ENCODE results near the gene TSGA10IP. TPM values are rescaled to one million over a fixed set of nuclear protein-coding genes. Genes with fewer than 3 reads are reported as not detected.

The TSGA10IP gene
- polyA plus RNA-seq, 1 experiment, result not detected

GRCh38 chr11:65953471-65953870, 8.2 kb downstream of the TSGA10IP start:
- POLR2A ChIA-PET, result no interaction called here
- Histone ChIP-seq H3K27me3 (ENCODE audit: control insufficient read depth, insufficient read depth, low read length) (no peaks in the 10 kb centered on the region), H3K9me3 (ENCODE audit: control insufficient read depth, insufficient read depth, low read length) (no peaks in the 10 kb centered on the region; the same call in 1 of the 2 replicates), H3K27ac (ENCODE audit: low read depth, low read length) (no peak overlapping the region), H3K4me3 (ENCODE audit: low read depth, low read length) (no peak overlapping the region)
- CTCF ChIA-PET, result interaction anchor here (1.7 kb wide), 1 partner anchor 68 kb away, joined by 8 read pairs; no protein-coding TSS in a partner anchor
- DNase-seq (ENCODE audit: low read depth, low spot score), result no peak
- TF ChIP-seq CTCF (IDR thresholded peaks at IDR 0.05; ENCODE audit: low read depth, low read length), result no peak

- Histone ChIP-seq H3K27me3 (ENCODE audit: control insufficient read depth, insufficient read depth, low read length) (no peaks in the 10 kb centered on the region), H3K4me3 (ENCODE audit: low read depth, low read length) (no peak overlapping the region), H3K27ac (ENCODE audit: low read depth, low read length) (no peak overlapping the region), H3K9me3 (ENCODE audit: control insufficient read depth, insufficient read depth, low read length) (no peaks in the 10 kb centered on the region; the same call in 1 of the 2 replicates)
- ChIA-PET POLR2A (no interaction called here), CTCF (interaction anchor here (0.7 to 1.7 kb wide), 5 partner anchors 27 to 70 kb away, joined by 3 to 8 read pairs (median 3); partner anchors contain the start of gene FIBP)
- TF ChIP-seq CTCF (IDR thresholded peaks at IDR 0.05; ENCODE audit: low read depth, low read length), result no peak
- no peak for DNase-seq (ENCODE audit: low read depth, low spot score)
Measured at GRCh38 chr11:65954771-65955170, 9.5 kb downstream of the TSGA10IP start.

DNA sequence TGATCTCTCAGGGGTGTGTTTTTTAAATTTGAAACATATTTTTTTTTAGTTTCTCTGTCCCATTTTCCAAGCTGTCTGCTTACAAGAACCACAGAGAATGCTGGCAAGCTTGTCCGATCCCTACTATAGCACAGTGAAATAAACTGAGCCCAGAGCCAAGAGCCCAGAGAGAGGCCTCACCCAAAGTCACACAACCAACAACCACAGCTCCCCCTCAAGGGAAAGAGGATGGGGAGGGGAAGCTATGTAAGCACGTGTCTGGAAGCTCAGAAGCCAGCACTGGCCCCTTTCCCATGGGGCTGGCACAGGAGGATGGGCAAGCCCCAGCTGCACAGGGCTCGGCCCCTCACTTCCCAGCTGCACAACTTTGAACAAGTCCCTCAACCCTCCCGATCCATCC, 13.0 kb downstream of the TSGA10IP start:
- POLR2A ChIA-PET, result no interaction called here
- H3K4me3 ChIP-seq (ENCODE audit: low read depth, low read length), result no peak overlapping the region
- TF ChIP-seq CTCF (IDR thresholded peaks at IDR 0.05; ENCODE audit: low read depth, low read length), result no peak
- DNase-seq (ENCODE audit: low read depth, low spot score), result no peak
- H3K27me3 ChIP-seq (ENCODE audit: control insufficient read depth, insufficient read depth, low read length), result no peaks in the 10 kb centered on the region
- CTCF ChIA-PET, result interaction anchor here (0.9 to 1.1 kb wide), 2 partner anchors 70 to 73 kb away, joined by 5 read pairs; partner anchors contain the start of gene FIBP
- H3K9me3 ChIP-seq (ENCODE audit: control insufficient read depth, insufficient read depth, low read length), result no peaks in the 10 kb centered on the region
- no peak overlapping the region for H3K27ac ChIP-seq (ENCODE audit: low read depth, low read length)

DNA sequence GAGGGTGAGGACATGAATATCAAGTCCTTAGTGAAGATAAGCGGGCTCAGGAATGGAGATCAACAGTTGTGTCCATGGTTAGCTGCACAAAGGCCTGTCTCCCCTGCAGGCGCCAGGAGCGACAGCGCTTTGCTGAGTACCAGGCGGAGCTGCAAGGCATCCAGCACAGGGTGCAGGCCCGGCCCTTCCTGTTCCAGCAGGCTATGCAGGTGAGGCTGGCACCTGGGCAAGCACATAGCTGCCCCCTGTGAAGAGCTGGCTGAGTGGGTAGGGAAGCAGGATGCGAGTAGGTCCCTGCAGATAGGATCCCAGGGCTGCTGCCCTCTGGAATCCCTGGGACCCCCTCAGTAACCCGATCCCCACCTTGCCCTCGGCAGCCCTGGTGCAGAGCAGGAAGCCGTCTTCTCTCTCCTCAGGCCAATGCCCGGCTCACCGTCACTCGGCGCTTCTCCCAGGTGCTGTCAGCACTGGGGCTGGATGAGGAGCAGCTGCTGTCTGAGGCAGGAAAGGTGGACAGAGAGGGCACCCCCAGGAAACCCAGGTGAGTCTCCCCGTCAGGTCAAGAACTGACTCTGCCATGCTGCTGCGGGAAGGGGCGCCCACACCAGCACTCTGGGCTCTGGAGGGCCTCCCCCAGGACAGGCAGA, 13.6 kb downstream of the TSGA10IP start:
- Histone ChIP-seq H3K9me3 (ENCODE audit: control insufficient read depth, insufficient read depth, low read length) (no peaks in the 10 kb centered on the region), H3K27me3 (ENCODE audit: control insufficient read depth, insufficient read depth, low read length) (no peaks in the 10 kb centered on the region), H3K4me3 (ENCODE audit: low read depth, low read length) (no peak overlapping the region), H3K27ac (ENCODE audit: low read depth, low read length) (no peak overlapping the region)
- CTCF ChIA-PET, result interaction anchor here (0.9 to 1.1 kb wide), 2 partner anchors 71 to 74 kb away, joined by 5 read pairs; partner anchors contain the start of gene FIBP
- TF ChIP-seq CTCF (IDR thresholded peaks at IDR 0.05; ENCODE audit: low read depth, low read length), result no peak
- POLR2A ChIA-PET, result no interaction called here
- no peak for DNase-seq (ENCODE audit: low read depth, low spot score)

GRCh38 chr11:65960824-65961266, 15.6 kb downstream of the TSGA10IP start:
- no peak for DNase-seq (ENCODE audit: low read depth, low spot score)
- ChIA-PET POLR2A (interaction anchor here (0.7 to 1.6 kb wide), 7 partner anchors 10 to 307 kb away, joined by 3 to 8 read pairs (median 5); partner anchors contain the start of genes BANF1, CCDC85B and EIF1AD), CTCF (interaction anchor here (2.6 to 3.1 kb wide), 2 partner anchors 72 to 76 kb away, joined by 8 to 21 read pairs; partner anchors contain the start of gene FIBP)
- H3K9me3 ChIP-seq (ENCODE audit: control insufficient read depth, insufficient read depth, low read length), result no peaks in the 10 kb centered on the region; the same call in 1 of the 2 replicates
- TF ChIP-seq CTCF (IDR thresholded peaks at IDR 0.05; ENCODE audit: low read depth, low read length), result no peak
- H3K4me3 ChIP-seq (ENCODE audit: low read depth, low read length), result peak overlapping the region; percentile 89
- peak overlapping the region; percentile 85 for H3K27ac ChIP-seq (ENCODE audit: low read depth, low read length)
- no peaks in the 10 kb centered on the region for H3K27me3 ChIP-seq (ENCODE audit: control insufficient read depth, insufficient read depth, low read length)
